H1 (cell line): ENCODE data around the gene CTSK. TPM values are rescaled to one million over a fixed set of nuclear protein-coding genes. Genes with fewer than 3 reads are reported as not detected.

Experiments used
- BACH1 ChIP-seq: IDR thresholded peaks from 2 replicates; pipeline ENCODE4 v1.6.1; 2012; ENCODE audit warnings: low read length, improper control_type of control experiment
- YY1 ChIP-seq: IDR thresholded peaks from 2 replicates; pipeline ENCODE4 v1.6.1; 2011; ENCODE audit warnings: low read depth, mild to moderate bottlenecking, low read length
- polyA plus RNA-seq, 7 experiments: library from polyadenylated mRNA; depleted of rRNA in 3 of 7; stranded (reverse) in 5 of 7; unstranded in 2 of 7; fragments of >200 nt in 5 of 7; fragments of 200-250 nt in 2 of 7; gene quantifications; 1 replicate in 5 of 7; 2 replicates in 1 of 7; 4 replicates in 1 of 7; pipeline versions ENCODE4 v1.2.1 to v1.2.3, GENCODE V29; 2011 to 2013; ENCODE audit warnings: missing spikeins in 2 of 7, mixed read lengths in 2 of 7
- total RNA-seq: library from RNA; stranded (reverse); fragmentation: NEBNext Ultra II Directional; extraction: Animal tissue kit (Norgen Biotek cat#: 25700); gene quantifications from 2 replicates; pipeline ENCODE4 v1.2.1, GENCODE V29; 2021

The CTSK gene
- total and polyA plus RNA-seq, 2 of the 8 experiments (the other 6 are each of a cell fraction or from before 2014, with no cell fraction given): 2.7 to 4.2 TPM

- TF ChIP-seq BACH1 (no peak), YY1 (no peak)
These were observed 34.9 kb upstream of the CTSK start (continued) for GRCh38 chr1:150842964-150843363.
